CD1c-positive myeloid dendritic cell (primary cell): ENCODE results near the gene BBOX1.
"Not testable (repeated sequence)": the region's sequence is repeated elsewhere in the genome, so short reads cannot be mapped to it uniquely, and the experiment has no call there.

Experiments
- DNase-seq: peaks from one replicate; pipeline ENCODE4 v3.0.0-alpha.2; 2016; ENCODE audit errors: extremely low spot score

The BBOX1 gene

DNA sequence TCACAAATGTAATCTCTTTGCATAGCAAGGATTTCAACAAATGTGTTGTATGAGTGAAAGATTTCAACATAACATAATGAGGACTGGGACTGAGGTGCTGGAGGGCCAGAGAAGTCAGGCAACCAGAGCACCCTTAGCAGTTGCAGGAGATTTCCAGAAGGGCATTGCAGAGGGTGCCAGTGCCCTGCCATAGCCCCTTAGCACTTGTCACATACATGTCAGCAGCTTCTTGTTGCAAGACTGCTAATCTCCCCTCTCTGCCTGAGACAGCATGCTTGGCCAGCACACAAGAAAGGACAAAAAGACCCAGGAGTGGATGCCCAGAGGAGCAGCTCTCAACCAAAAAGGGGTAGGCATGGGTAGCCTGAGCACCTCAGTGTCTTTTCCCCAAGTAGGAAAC lies 43.2 kb downstream of the BBOX1 start:
- no peak for DNase-seq

DNA sequence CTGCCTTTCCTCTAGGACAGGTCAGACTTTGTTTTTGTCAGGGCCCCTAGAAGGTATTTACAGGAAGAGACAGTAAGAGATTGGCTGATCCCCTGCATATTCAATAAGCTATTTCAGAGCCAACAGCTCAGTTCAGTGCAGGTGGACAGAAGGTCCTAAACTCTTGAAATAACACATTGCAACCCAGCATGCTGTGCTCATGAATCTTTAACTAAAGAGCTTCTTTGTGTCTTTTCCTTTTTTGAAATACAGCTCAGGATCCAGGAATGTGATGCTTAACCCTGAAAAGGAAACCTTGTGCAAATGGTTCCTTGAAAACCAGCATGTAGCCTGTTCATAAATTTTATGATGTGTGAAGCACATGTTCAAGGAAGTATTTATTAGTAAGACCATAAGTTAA lies 43.9 kb downstream of the BBOX1 start:
- no peak for DNase-seq

DNA sequence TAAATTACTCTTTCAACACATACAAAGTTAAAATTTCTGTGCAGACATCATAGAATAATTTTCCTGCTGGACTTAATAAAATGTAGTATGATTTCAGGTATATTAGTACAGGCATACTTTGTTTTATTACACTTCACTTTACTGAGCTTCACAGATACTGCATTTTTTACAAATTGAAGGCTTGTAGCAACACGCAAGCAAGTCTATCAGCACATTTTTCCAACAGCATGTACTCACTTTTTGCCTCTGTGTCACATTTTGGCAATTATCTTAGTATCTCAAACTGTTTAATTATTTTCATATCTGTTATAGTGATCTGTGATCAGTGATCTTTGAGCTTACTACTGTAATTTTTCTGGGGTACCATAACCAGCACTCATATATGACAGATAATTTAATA lies 44.5 kb downstream of the BBOX1 start:
- no peak for DNase-seq

DNA sequence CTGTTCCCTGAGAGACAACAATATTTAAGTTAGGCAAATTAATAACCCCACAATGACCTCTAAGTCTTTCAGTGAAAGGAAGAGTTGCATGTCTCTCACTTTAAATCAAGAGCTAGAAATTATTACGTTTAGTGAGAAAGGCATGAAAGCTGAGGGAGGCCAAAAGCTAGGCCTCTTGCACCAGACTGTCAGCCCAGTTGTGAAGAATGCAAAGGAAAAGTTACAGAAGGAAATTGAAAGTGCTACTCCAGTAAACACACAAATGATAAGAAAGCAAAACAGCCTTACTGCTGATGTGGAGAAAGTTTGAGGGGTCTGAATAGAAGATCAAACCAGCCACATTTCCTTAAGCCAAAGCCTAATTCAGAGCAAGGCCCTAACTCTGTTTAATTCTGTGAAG lies 45.0 kb downstream of the BBOX1 start:
- DNase-seq = no peak

DNA sequence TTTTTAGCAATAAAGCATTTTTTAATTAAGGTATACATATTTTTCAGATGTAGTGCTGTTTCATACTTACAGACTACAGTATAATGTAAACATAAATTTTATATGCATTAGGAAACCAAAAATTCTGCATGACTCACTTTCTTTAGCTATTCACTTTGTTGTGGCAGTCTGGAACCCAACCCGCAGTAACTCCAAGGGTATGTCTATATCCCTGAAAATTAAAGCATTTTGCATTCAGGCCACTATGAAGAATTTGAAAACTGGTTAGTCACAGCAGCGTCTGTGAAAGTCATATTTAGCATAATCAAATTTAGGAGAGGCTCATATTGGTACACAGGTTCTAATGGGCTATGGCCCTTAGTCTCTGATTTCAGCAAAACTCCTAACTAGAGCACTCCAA lies 46.8 kb downstream of the BBOX1 start:
- no peak for DNase-seq

DNA sequence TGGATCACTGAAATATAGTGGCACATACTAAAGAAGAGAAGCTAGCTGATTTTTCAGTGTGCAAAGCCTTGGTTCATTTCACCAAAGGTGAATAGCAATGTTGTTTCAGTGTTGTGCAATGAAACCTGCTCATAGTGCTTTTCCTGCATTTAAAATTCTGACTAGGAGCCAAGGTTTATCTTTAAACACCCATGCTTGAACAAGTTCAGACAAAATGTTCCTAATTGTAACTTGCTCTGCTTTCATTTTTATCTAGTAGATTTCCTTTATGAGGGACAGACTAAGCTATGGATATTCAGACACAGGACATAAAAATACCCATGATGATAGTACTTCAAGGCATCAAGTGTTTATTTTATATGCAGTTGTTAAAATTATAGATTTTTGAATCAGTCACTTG lies 47.7 kb downstream of the BBOX1 start:
- DNase-seq = no peak

DNA sequence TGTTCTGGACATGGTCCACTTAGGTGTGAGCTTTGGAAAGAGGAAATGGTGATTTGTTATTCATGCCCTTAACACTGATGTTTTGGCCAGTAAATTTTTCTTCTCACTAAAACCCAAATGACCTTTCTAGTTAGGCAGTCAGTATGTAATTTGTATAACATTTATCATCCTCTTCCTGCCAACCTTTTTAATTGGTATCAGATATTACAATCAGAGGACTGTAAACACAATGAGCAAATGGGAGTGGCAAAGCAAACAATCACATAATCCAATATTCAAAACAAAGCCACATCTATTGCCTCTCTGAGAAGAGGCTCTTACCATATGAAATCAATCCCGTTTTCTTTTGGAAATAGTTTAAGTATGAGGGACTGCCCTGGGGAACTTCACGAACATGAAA lies 49.1 kb downstream of the BBOX1 start:
- no peak for DNase-seq

DNA sequence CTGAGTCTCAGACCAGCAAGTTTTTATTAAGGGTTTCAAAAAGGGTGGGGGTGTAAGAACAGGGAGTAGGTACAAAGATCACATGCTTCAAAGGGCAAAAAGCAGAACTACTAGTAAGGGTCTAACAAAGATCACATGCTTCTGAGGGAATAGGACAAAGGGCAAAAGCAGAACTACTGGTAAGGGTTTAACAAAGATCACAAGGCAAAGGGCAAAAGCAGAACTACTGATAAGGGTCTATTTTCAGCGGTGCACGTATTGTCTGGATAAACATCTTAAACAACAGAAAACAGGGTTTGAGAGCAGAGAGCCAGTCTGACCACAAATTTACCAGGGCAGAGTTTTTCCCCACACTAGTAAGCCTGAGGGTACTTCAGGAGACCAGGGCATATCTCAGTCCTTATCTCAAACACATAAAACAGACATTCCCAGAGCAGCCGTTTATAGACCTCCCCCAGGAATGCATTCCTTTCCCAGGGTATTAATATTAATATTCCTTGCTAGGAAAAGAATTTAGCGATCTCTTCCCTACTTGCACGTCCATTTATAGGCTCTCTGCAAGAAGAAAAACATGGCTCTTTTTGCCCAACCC lies 49.8 kb downstream of the BBOX1 start:
- not testable (repeated sequence) for DNase-seq

DNA sequence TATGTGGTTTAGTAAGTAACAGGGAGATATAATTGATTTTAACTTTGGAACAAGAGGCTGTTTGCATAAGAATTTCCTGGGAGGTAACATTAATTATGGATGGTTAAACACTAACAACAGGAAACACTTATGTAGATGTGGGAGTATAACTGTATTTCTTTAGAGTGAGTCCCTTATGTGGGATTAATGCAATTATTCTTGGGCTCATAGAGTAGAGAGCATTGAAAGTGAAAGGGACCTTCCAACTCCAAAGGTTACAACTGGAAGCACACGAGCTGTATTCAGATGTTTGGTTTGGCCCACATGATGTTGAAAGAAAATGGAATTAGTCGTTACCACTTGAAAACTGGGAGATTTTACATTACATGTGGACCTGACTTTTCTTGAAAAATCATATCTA lies 53.5 kb downstream of the BBOX1 start:
- DNase-seq = no peak

DNA sequence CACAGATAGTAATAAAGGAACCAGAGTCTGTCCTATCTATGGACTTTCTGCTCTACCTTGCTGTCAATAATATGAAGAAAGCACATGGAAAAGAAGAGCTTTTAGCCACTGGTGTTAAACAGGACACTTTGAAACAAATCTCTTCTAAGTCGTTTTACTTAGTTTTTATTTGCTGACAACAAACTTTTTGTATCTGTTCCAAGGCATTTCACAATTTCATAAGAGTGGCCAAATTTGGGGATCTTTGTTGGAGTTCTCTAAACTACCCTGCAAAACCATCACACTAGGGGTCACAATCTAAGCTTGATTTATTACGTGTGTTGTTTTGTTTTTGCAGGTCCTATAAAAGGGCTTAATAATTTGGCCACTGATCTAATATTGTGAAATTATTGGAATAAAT lies 54.4 kb downstream of the BBOX1 start:
- DNase-seq = no peak

DNA sequence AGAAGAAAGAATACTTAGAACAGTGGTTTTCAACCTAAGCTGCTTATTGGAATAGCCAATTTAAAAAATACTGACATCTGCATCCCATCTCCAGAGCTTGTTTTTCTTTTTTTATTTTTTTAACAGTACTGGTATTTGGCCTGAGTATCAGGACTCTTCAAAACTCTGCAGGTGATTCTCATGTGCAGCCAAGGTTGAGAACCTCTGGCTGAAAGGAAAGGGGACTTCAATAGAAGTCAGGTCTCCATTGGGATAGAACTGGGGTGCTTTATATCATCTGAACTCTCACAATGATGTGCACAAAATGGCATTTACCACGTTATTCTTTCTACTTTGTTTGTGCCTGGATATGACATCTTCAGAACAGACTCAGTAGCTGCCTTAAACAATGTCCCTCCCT lies 55.3 kb downstream of the BBOX1 start:
- no peak for DNase-seq

DNA sequence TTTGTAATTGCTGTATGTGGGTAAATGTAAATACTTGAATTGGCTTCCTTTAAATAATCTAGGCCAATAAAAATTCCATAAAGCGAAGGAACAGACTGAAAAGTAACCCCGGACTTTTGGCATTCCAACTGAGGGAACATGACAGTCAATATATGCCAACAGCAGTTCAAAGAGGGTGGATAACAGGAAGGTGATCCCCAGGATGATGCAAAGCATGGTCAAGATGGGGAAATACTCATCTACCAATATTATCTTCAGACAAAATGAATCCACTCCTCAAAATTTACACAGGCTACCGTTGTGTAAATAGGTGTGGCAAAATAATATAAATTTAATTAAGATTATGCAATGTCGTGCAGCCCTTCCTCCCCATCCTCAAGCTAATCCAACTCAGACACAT lies 56.9 kb downstream of the BBOX1 start:
- DNase-seq = no peak

DNA sequence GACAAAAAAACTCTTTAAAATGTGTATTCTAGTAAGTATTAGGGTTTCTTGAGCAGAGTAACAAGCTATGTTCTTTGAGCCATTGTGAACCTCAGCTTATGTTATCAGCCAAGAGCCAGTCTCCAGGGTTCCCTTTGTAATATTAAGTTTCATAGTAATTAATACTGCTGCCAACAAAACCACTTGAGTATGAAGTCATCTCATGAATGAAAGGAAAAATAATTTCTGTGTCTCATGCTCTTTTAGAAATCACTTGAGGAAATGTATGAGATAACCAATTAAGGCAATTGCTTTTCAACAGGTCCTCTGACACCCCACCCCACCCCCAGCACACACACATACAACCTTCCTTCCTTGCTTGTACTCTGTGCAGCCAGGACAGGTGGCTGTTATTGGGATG lies 59.9 kb downstream of the BBOX1 start:
- no peak for DNase-seq

DNA sequence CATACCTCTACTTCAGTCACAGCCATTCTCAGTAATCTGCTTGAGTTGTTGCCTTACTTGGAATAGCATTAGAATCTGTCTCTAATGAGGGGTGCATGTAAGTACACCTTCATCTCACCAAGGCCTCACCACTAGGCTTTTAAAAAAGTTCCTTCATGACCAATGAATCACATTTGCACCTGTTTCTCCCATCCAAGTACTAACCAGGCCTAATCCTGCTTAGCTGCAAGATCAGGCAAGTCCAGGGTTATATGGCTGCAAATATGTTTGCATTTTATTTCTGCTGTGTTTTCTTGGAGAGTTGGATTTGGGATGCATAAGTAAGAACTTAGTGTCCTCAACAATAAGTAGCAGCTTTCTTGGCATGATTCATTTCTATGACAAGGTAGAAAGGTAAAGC lies 66.9 kb downstream of the BBOX1 start:
- no peak for DNase-seq

DNA sequence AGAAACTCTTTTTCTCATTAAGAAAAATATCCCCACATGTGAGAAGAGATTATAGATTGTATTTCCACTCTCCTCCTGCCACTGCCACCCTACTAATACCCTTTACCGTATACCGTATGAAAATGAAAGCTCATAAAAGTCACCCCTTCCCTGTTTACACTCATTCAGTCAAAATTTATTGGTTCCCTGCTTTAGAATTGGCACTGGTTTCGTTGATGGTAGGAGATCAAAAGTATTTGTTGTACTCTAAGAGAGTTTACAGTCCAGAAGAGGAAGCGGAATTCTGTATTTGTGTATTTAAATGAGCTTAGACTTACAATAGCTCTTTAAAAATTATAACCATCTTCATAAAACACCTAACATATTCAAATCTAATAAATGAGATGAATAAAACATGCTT lies 68.2 kb downstream of the BBOX1 start:
- no peak for DNase-seq

DNA sequence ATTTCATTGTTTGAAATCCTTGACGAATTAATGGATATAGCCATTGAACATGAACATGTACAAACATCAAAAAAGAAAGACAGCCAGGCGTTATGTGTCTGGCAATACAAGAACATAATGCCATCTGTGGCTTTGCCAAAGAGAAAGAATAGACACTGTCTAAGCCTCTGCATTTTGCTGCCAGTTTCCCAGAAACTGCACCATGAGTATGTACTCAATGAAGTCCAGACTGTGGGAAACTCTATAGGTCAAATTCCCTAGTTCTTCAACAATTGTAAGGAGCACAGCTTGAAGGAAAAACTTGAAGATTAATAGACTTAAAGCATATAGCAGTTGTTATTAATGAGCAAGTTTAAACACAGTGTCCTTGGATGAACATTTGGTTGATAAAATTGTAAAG lies 71.3 kb downstream of the BBOX1 start:
- no peak for DNase-seq

DNA sequence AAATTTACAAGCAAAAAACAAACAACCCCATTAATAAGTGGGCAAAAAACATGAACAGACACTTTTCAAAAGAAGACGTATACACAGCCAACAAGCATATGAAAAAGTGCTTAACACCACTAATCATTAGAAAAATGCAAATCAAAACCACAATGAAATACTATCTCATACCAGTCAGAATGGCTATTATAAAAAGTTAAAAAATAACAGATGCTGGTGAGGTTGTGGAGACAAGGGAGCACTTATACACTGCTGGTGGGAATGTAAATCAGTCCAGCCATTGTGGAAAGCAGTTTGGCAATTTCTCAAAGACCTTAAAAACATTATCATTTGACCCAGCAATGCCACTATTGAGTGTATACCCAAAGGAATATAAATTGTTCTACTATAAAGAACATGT lies 72.3 kb downstream of the BBOX1 start:
- no peak for DNase-seq

DNA sequence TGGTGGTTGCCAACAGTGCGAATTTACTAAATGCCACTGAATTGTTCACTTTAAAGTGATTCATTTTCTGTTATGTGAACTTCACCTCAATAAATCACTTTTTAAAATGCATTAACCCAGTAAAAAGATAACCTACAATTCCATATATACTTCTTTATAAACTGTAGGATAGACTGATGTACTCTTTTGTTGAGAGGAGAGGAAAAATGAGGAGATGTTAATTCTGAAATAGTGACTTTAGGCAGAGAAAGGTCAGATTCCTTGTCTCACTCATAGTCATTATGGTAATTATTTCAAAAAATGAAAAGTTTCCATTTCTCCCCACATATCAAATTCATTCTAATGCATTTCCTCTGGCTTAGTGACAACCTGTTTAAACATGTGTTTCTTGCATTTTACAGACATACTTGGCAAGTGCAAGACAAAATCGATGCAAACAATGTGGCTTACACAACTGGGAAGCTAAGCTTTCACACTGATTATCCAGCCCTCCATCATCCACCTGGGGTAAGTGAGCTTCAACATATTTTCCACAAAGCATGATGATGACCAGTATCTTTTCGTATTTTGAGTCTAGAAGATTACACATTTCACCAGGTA lies 74.5 kb downstream of the BBOX1 start:
- DNase-seq = no peak

DNA sequence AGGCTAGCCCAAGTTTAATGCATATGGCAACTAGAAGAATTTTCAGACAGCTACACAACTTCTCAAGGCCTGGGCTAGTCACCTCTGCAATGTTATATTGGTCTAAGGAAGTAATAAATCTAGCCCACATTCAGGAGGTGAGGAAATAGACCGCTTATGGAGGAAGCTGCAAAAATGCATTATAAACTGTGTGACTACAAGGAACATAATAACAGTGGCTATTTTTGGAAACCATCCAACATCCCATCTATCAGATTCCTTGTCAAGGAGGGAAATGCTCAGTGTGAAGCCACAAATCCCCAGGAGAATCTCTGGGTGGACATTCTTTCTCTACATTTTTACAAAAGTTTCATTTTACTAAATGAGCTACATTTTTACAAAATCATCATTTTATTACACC lies 76.1 kb downstream of the BBOX1 start:
- DNase-seq = no peak

DNA sequence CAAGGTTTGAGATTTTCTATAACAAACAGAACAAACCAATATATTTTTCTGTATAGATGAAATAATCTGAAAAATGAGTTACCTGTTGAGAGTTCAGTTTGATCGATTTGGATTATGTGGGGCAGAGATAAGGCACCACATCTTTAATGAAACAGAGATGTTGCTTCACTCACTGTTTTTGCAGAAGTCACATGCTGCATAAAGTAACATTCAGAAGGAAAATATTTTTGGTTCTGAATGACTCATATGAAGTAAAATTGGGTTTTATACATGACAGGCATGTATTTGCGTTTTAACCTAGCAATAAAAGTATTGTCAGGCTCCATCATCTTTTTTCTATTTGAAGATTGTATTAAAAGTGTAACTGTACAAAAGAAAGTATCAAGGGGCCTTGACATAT lies 77.8 kb downstream of the BBOX1 start:
- DNase-seq = no peak

DNA sequence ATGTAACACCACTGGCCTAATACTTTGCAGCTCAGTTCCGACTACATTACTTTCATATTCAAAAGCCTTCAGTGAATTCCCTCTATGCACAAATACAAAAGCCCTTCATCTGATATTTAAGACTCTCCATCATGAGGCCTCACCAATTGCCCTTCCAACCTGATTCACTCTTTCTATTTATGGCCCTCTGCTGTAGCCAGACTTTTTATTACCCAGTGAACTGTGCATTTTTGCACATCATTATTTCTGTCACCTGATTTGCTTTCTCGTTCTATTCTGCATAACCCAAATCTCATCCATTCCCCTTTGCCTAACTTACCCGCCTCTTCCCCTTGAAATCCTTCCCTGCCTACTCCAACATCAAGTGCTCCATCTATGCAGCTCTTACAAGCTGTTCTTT lies 78.3 kb downstream of the BBOX1 start:
- no peak for DNase-seq

DNA sequence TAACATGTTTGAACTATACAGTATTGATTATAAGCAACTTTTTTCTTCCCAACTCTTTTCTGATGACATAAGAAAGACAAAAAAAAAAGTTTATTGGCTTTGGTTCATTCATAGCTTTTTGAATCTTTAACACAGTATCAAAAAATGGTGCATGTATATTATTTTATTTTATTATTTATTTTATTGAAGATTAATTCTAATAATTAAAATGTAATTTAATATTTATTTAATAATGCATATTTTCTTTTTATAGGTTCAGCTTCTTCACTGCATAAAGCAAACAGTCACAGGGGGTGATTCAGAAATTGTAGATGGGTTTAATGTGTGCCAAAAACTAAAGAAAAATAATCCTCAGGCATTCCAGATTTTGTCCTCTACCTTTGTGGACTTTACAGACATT lies 78.8 kb downstream of the BBOX1 start:
- no peak for DNase-seq

DNA sequence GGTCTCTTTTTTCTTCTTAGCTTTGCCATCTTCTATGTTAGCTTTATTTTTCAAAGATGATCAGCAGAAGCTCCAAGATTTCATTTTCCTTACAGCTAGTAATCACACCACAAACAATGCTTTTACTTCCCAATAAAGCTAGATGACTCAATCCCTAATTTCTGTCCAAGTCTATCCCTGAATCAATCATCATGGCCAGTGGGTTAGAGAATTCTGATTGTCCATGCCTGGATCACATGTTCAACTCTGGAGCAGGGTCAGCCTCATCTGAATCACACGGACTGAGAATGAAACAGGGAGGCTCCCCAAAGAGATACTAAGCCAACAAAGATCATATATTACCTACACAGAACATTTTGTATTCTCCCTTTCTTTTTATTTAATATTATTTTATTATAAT lies 79.6 kb downstream of the BBOX1 start:
- no peak for DNase-seq

DNA sequence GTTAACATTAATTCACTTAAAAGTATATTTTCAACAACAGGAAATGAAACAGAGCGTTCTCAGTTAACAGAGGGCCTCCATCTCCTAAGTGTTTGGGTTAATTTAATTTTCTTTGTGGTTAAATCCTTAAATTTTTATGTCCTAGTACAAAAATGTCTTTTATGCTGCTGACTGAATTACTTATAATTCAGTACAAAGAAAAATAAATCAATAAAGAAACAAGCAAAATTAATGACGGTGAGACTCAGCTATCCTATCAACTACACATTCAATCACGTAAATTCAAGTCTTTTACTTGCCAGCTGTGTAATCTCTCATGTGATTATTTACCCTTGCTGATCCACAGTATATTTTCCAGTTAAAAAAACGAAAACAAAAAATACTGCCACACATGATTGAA lies 81.4 kb downstream of the BBOX1 start:
- DNase-seq = no peak
